HG03159 (cell line): ENCODE data around the gene SPEG.

Source experiments
- ATAC-seq: cut with Tn5 transposase; IDR thresholded peaks from one replicate; pipeline ENCODE4 v1.9.1; 2021; ENCODE audit warnings: mild to moderate bottlenecking, moderate library complexity; ENCODE audit not compliant: unreplicated experiment

Gene SPEG

GRCh38 chr2:219509780-219510511 lies 75.3 kb downstream of the SPEG start:
- ATAC-seq, result peak; percentile 77

DNA sequence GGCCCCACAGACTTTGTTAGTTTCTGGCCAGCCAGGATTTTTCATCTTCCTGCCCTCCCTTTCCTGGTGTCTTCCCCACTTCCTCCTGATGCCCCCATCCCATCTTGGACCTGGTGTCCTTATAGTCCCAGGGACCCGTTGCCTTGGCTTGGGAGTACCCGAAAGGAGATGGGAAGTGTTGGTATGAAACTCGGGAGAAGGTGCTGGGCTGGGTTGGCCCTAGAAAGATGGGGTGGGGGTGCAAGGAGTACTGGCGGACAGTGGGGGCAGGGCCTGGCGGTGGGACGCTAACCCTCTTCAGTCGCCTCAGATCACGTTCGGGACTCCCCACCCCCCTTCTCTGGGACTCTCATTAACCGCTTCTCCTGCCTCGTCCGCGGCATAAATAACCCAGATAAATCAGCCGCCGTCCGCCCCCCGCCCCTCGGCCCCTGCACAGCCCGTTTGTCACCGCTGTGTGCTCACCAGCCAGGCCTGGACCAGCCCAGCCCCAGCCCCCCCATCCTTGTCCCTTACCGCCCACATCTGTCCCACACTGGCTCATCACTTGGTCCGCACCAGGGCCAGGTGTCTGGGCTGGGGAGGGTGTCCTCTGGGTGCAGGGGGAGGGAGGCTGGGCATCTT lies 76.0 kb downstream of the SPEG start:
- no peak for ATAC-seq

- no peak for ATAC-seq
These were observed 77.1 kb downstream of the SPEG start for GRCh38 chr2:219511547-219512325.

DNA sequence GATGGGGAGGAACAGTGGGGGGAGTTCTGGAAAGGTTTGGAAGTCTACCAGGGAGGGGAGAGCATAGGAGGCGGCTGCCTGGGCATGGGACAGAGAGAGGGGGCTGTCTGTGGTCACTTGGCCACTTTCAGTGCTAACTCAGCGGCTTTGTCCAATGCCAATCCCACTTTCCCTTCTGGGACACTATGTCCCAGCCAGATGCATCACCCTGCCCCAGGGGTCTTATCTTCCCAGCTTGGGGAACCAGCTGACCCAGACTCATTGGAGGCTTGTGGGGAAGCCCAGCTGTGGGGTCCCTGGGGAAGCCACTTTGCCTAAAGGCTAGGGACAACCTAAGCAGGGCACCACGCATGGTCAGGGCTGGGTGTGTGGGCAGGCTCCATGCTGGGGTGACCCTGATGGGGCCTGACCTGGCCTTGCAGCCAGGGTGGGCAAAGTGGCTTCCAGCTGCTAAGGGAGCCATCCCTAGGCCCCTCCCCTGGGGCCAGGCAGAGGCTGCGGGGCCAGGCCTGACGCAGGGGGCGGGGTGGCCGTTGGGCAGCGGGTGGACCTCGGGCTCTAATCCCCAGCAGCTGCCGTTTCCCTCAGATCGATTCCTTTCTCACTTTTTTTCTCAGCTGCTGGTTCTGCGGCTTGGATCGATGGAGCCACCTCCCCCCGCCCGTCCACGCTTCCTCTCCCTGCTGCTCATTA lies 78.0 kb downstream of the SPEG start:
- ATAC-seq, result no peak

DNA sequence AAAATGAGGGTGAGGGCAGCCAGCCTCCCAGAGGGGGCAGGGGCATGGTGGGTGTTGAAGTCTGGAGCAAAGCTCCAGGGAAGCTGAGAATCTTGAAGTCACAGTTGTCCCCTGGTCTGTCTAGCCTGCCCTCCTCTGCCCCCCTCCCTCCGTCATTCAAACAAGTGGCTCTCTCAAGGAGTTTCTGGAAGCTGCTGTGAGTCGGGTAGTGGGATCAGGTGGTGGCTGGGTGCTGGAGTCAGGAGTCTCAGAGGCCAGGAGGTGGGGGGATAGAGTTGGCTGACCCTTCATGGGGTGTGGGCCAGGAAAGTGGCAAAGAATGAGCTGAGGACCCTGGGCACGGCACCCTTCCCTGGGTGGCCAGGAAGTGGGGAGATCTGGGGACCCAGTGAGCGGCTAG lies 79.1 kb downstream of the SPEG start:
- ATAC-seq, result no peak

GRCh38 chr2:219514196-219514761 lies 79.6 kb downstream of the SPEG start, which contains the start of gene ASIC4:
TSS of gene ASIC4 (plus strand) at chr2:219514482. CDS start at chr2:219514725, 243 bp downstream.
- ATAC-seq, result no peak

- no peak for ATAC-seq
These were observed 80.2 kb downstream of the SPEG start for GRCh38 chr2:219514836-219515235.

GRCh38 chr2:219515874-219516629 lies 81.4 kb downstream of the SPEG start:
- no peak for ATAC-seq

GRCh38 chr2:219516888-219517287 lies 82.2 kb downstream of the SPEG start:
- no peak for ATAC-seq

GRCh38 chr2:219517954-219518778 lies 83.5 kb downstream of the SPEG start:
- ATAC-seq, result no peak

DNA sequence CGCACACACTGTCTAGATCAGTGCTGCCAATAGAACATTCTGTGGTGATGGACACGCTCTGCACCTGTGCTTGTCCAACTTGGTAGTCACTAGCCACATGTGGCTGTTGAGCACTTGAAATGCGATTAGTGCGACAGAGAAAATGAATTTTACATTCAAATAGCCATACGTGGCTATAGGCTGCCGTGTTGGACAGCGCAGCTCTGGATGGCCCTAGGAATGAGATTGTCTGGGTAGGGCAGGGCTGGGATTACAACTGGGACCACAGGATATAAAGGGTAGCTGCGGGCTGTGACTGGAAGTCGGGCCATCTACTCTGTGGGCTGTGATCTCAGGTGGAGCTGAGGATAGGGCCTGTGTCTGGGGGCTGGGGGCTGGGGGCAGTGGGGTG lies 84.9 kb downstream of the SPEG start:
- no peak for ATAC-seq

- no peak for ATAC-seq
These were observed 85.4 kb downstream of the SPEG start for GRCh38 chr2:219520079-219520478.

DNA sequence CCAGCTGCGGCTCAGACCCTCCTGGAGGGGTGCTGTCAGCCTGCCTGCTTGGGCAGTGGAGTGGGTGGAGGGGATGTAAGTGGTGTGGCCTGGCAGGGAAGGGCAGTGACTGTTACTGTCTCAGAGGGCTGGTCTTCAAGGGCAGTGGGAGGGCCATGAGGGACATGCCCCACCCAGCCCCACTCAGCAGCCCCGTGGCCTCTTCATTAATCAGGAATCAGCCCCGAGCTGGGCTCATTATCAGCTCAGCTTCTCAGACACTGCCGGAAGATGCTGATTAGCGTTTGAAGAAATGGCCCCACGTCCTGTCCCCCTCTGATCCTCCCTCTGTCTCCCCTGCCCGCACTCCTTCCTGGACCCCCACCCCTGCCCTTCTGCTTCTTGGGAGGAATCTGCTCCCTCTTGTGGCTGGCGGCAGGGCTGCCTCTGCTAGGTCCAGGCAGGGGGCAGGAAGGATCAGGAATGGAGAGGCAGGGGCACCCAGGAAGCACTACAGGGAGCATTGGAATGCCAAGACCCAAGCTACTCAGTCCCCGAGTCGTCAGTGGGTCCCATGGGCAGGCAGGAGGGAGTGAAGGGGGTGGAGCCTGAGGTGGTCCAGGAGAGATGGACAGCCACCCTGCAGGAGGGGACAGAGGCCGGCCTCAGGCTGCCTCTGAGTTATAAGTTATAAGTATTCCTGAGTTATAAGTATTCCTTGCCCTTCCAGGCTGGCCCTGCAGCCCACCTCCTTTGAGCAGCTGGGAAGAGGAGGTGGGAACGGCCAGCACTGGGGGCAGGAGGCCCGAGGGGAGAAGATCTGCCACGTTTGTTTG lies 86.6 kb downstream of the SPEG start:
- no peak for ATAC-seq

GRCh38 chr2:219522111-219523030 lies 87.7 kb downstream of the SPEG start:
- no peak for ATAC-seq

- no peak for ATAC-seq
These were observed 88.5 kb downstream of the SPEG start for GRCh38 chr2:219523031-219523671.

GRCh38 chr2:219524817-219525216 lies 90.2 kb downstream of the SPEG start:
- ATAC-seq, result no peak
